Body of pancreas (tissue), 4 donors: ENCODE results near the gene FOXP1. TPM values are rescaled to one million over a fixed set of nuclear protein-coding genes. Genes with fewer than 3 reads are reported as not detected.

ENCODE experiments used
- ATAC-seq: fragments of 150-250 bp; one replicate; pipeline ENCODE4 v1.9.1; 2016
- DNase-seq, 4 donors: peaks; one replicate each; pipeline ENCODE4 v3.0.0-alpha.2; 2019
- H3K27ac ChIP-seq, 4 donors: fragments of 200-600 bp; sonication (generic); 1 replicate in 3 of 4; 2 replicates in 1 of 4; pipeline versions ENCODE4 v1.5.1 to v1.6.1; 2016 to 2019; ENCODE audit warnings: mild to moderate bottlenecking in 1 of 4, mixed read lengths in 1 of 4, moderate library complexity in 1 of 4
- H3K27me3 ChIP-seq, 2 donors: fragments of 200-600 bp; sonication (generic); one replicate each; pipeline ENCODE4 v1.6.0; 2016; ENCODE audit warnings: mild to moderate bottlenecking in 1 of 2
- H3K36me3 ChIP-seq, 2 donors: fragments of 200-600 bp; sonication (generic); replicated peaks in 1 of 2; 2 replicates each; pipeline ENCODE4 v1.5.1; 2016; ENCODE audit warnings: low read depth in 2 of 2; ENCODE audit not compliant: insufficient read depth in 1 of 2
- H3K4me1 ChIP-seq: fragments of 200-600 bp; sonication (generic); one replicate; pipeline ENCODE4 v1.6.0; 2016
- H3K4me3 ChIP-seq, 2 donors: fragments of 200-600 bp; sonication (generic); 1 replicate in 1 of 2; 2 replicates in 1 of 2; pipeline ENCODE4 v1.5.1; 2016 to 2019
- H3K9me3 ChIP-seq, 3 donors: fragments of 200-600 bp; sonication (generic); 1 replicate in 2 of 3; 2 replicates in 1 of 3; pipeline ENCODE4 v1.5.1; 2016
- POLR2A ChIP-seq, 3 donors: fragments of 450-650 bp; IDR thresholded peaks; one replicate each; pipeline ENCODE4 v1.6.1; 2016; ENCODE audit warnings: antibody characterized with exemption in 3 of 3, mild to moderate bottlenecking in 2 of 3
- WGBS, 2 donors: methylation state at CpG; one replicate each; pipeline ENCODE4 v1.1.5; 2017; 5-methylcytosine and 5-hydroxymethylcytosine counted together
- intact Hi-C: fragments of 100-400 bp; cut with DNase I; formaldehyde crosslinking; loops from one replicate; pipeline ENCODE4 v1.15.1; 2023
- total RNA-seq, 2 donors: library from RNA; depleted of rRNA; stranded (reverse); fragments of >200 nt; gene quantifications; one replicate each; pipeline ENCODE4 v1.1.0, GENCODE V29; 2016
- TF ChIP-seq, protein P1 (sequence below), 7 experiments: fragments of 450-650 bp in 4 of 7; fragments of 200-600 bp in 3 of 7; sonication (generic) in 3 of 7; IDR thresholded peaks; one replicate each; pipeline ENCODE4 v1.5.1; 2016 to 2019; ENCODE audit warnings: antibody characterized with exemption in 7 of 7

The FOXP1 gene
- total RNA-seq, 2 donors from 2014 or later = 85.7 to 86.1 TPM

GRCh38 chr3:71415681-71416122, 167.8 kb downstream of the FOXP1 start:
- H3K27ac ChIP-seq = no peak overlapping the region

GRCh38 chr3:71414189-71414927, 169.2 kb downstream of the FOXP1 start:
- H3K4me1 ChIP-seq = peaks cover 20% of the 10 kb centered on the region
- no peak for TF ChIP-seq POLR2A (IDR thresholded peaks at IDR 0.05)
- TF ChIP-seq, protein P1, sequence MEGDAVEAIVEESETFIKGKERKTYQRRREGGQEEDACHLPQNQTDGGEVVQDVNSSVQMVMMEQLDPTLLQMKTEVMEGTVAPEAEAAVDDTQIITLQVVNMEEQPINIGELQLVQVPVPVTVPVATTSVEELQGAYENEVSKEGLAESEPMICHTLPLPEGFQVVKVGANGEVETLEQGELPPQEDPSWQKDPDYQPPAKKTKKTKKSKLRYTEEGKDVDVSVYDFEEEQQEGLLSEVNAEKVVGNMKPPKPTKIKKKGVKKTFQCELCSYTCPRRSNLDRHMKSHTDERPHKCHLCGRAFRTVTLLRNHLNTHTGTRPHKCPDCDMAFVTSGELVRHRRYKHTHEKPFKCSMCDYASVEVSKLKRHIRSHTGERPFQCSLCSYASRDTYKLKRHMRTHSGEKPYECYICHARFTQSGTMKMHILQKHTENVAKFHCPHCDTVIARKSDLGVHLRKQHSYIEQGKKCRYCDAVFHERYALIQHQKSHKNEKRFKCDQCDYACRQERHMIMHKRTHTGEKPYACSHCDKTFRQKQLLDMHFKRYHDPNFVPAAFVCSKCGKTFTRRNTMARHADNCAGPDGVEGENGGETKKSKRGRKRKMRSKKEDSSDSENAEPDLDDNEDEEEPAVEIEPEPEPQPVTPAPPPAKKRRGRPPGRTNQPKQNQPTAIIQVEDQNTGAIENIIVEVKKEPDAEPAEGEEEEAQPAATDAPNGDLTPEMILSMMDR (IDR thresholded peaks at IDR 0.05) = no peak
- DNase-seq (no peak), ATAC-seq (no peak)
- WGBS, 2 donors = 89 to 96% methylated on average over 15 of the region's 15 CpGs
- H3K27ac ChIP-seq = no peak overlapping the region
- H3K27me3 ChIP-seq = no peaks in the 10 kb centered on the region
- H3K9me3 ChIP-seq = no peaks in the 10 kb centered on the region
- no peaks in the 10 kb centered on the region for H3K36me3 ChIP-seq
- no peak overlapping the region for H3K4me3 ChIP-seq
- intact Hi-C loops = no loop called here

More at GRCh38 chr3:71415681-71416122, 167.8 kb downstream of the FOXP1 start:
- no peaks in the 10 kb centered on the region for H3K27me3 ChIP-seq
- TF ChIP-seq POLR2A (IDR thresholded peaks at IDR 0.05) = no peak
- TF ChIP-seq, protein P1 (IDR thresholded peaks at IDR 0.05) = no peak
- ATAC-seq (no peak), DNase-seq (no peak)
- H3K36me3 ChIP-seq = no peaks in the 10 kb centered on the region
- intact Hi-C loops = no loop called here
- 18 to 28% methylated on average over 2 of the region's 2 CpGs for WGBS, 2 donors
- no peaks in the 10 kb centered on the region for H3K9me3 ChIP-seq
- peaks cover 12% of the 10 kb centered on the region for H3K4me1 ChIP-seq
- no peak overlapping the region for H3K4me3 ChIP-seq

- DNase-seq = no peak
- Histone ChIP-seq H3K9me3 (no peaks in the 10 kb centered on the region), H3K4me1 (peaks cover 23% of the 10 kb centered on the region), H3K36me3 (no peaks in the 10 kb centered on the region), H3K27me3 (no peaks in the 10 kb centered on the region), H3K4me3 (no peak overlapping the region), H3K27ac (no peak overlapping the region)
- 62 to 72% methylated on average over 3 of the region's 3 CpGs for WGBS, 2 donors
- intact Hi-C loops = no loop called here
- ATAC-seq = no peak
- no peak for TF ChIP-seq POLR2A (IDR thresholded peaks at IDR 0.05)
- TF ChIP-seq, protein P1 (IDR thresholded peaks at IDR 0.05) = no peak
These were observed 170.0 kb downstream of the FOXP1 start for GRCh38 chr3:71413572-71413971.

DNA sequence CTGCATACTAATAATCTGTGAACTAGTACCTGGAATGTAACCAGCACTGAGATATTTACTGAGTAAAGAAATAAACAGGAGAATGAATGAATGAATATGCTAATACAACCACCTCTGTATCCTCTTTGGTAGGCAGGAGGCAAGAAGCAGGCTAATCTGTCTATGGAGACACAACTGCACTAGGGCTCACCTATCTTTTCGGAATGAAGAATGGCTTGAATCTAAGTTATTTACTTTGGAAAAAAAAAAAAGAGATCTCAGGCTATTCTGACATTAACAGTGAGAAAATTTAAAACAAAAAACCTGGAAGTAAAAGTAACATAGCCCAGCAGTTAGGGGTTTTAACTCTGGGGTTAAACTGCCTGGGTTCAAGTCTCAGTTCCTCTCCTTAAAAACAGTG, 174.2 kb downstream of the FOXP1 start:
- intact Hi-C loops = no loop called here
- Histone ChIP-seq H3K36me3 (no peaks in the 10 kb centered on the region), H3K9me3 (no peaks in the 10 kb centered on the region), H3K27me3 (no peaks in the 10 kb centered on the region), H3K4me3 (no peak overlapping the region), H3K4me1 (peaks cover 11% of the 10 kb centered on the region), H3K27ac (no peak overlapping the region)
- WGBS, 2 donors = 16 to 48% methylated on average over 1 of the region's 1 CpG
- DNase-seq (no peak), ATAC-seq (no peak)
- no peak for TF ChIP-seq POLR2A (IDR thresholded peaks at IDR 0.05)
- TF ChIP-seq, protein P1 (IDR thresholded peaks at IDR 0.05) = no peak

DNA sequence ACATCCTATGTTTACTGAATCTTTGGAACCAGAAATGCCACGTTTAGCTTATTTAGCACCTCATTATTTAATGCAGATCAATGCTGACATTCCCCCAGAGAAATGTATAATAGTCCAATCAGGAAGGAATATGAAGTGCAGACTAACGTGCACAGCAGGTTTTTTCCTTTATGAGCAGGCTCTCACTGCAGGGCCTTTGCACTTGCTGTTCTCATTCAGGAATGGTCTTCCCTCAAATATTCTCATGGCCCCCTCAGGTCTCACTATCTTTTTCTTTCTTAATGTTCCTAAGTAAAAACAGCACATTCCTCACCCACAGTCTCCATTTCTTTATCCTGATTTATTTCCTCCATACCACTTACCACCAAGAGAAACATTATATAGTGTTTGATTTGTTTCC, 174.6 kb downstream of the FOXP1 start:
- intact Hi-C loops = no loop called here
- 67 to 73% methylated on average over 2 of the region's 2 CpGs for WGBS, 2 donors
- Histone ChIP-seq H3K9me3 (no peaks in the 10 kb centered on the region), H3K4me1 (peaks cover 11% of the 10 kb centered on the region), H3K36me3 (no peaks in the 10 kb centered on the region), H3K27me3 (no peaks in the 10 kb centered on the region), H3K27ac (no peak overlapping the region), H3K4me3 (no peak overlapping the region)
- no peak for DNase-seq
- no peak for TF ChIP-seq POLR2A (IDR thresholded peaks at IDR 0.05)
- TF ChIP-seq, protein P1 (IDR thresholded peaks at IDR 0.05) = no peak
- no peak for ATAC-seq
